Heart left ventricle (tissue), 13 donors: ENCODE measurements around the gene BGN.

Experiments
- POLR2A ChIP-seq, 2 donors: fragments of 450-650 bp; IDR thresholded peaks; one replicate each; pipeline ENCODE4 v1.6.1; 2017; ENCODE audit warnings: antibody characterized with exemption in 2 of 2, mild to moderate bottlenecking in 2 of 2, moderate library complexity in 2 of 2
- TF ChIP-seq, protein P1 (sequence below), 12 donors: fragments of 200-600 bp; sonication (generic) in 4 of 12; IDR thresholded peaks; one replicate each; pipeline versions ENCODE4 v1.5.0 to v1.8.0; 2018 to 2022; ENCODE audit warnings: antibody characterized with exemption in 12 of 12, mild to moderate bottlenecking in 5 of 12
- donor health status: ischemic (EF 13 %, LVEDD 7.1; RV severe dilation, severe dysfunction).
- donor health status: DM: no; HTN: yes; CAD: no.
- donor health status: DM: no; HTN: no; CAD: no.
- donor health status: ischemic (EF 25% LVEDD 6.9; RV normal size, moderate dysfunction).
- donor health status: ischemic (EF 25% LVEDD 5.7; RV mildly dilated, moderate dysfunction).
- donor health status: ischemic (EF 35%, LVEDD 5.7; RV mildly dilated, moderate dysfunction).
- donor health status: nonischemic (EF 11% LVEDD 7.7; RV severe dilation, severe dysfunction).
- donor health status: DM: yes; HTN: yes; CAD: no.
- donor health status: PGD.
- donor health status: ischemic (EF 29% LVEDD 5.4; RV normal size, mild dysfunction).
- donor health status: nonischemic (EF 23%, LVEDD 6.1; RV moderate dilation, normal function).

DNA sequence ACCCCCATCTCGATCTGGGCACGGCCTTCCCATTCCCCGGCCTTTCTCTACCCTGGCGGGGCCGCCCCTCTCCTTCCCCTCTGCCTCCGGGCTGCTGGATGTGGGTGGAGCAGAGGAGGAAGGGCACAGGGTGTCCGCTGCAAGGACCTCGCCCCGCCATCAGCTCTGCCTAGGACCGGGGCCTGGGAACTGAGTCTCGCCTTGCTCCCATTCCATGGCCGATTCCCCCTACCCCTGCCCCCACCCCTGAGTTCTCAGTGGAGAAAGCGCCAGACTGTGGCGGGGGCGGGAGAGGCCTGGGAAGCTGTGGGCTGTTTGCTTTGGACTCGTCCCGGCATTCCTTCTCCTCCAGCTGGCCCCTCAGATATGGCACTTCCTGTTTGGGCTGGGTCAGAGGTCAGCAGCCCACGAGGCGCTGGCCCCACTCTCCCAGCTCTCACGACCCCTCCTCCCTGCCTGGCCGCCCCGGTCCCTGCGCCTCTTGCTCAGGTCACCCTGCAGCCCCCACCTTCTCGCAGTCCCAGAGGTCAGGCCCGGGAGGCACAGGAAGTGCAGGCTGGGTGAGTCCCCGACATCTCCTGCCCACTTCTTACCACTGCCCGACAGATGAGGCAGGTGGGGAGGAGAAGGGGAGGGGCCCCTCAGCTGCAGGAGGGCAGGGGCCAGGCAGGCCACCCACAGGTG is 6.4 kb upstream of the BGN start:
- no peak for TF ChIP-seq POLR2A (IDR thresholded peaks at IDR 0.05)
- TF ChIP-seq, protein P1, sequence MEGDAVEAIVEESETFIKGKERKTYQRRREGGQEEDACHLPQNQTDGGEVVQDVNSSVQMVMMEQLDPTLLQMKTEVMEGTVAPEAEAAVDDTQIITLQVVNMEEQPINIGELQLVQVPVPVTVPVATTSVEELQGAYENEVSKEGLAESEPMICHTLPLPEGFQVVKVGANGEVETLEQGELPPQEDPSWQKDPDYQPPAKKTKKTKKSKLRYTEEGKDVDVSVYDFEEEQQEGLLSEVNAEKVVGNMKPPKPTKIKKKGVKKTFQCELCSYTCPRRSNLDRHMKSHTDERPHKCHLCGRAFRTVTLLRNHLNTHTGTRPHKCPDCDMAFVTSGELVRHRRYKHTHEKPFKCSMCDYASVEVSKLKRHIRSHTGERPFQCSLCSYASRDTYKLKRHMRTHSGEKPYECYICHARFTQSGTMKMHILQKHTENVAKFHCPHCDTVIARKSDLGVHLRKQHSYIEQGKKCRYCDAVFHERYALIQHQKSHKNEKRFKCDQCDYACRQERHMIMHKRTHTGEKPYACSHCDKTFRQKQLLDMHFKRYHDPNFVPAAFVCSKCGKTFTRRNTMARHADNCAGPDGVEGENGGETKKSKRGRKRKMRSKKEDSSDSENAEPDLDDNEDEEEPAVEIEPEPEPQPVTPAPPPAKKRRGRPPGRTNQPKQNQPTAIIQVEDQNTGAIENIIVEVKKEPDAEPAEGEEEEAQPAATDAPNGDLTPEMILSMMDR (IDR thresholded peaks at IDR 0.05): no peak
